Esophagus muscularis mucosa (tissue), 4 donors: ENCODE data around the gene PCDHGC4. TPM values are rescaled to one million over a fixed set of nuclear protein-coding genes. Genes with fewer than 3 reads are reported as not detected.

ENCODE experiments used
- DNase-seq: peaks from one replicate; pipeline ENCODE4 v3.0.0-alpha.2; 2017; ENCODE audit errors: extremely low spot score
- H3K27ac ChIP-seq, 4 donors: fragments of 200-600 bp; sonication (generic); replicated peaks in 1 of 4; 1 replicate in 3 of 4; 2 replicates in 1 of 4; pipeline ENCODE4 v1.5.1; 2016 to 2019; ENCODE audit warnings: mild to moderate bottlenecking in 1 of 4
- H3K27me3 ChIP-seq, 4 donors: fragments of 200-600 bp; sonication (generic); one replicate each; pipeline versions ENCODE4 v1.5.1 to v1.6.0; 2016 to 2019
- H3K36me3 ChIP-seq, 4 donors: fragments of 200-600 bp; sonication (generic); one replicate each; pipeline ENCODE4 v1.5.1; 2016 to 2019
- H3K4me1 ChIP-seq, 4 donors: fragments of 200-600 bp; sonication (generic); one replicate each; pipeline ENCODE4 v1.5.1; 2016 to 2019
- H3K4me3 ChIP-seq, 4 donors: fragments of 200-600 bp; sonication (generic); 1 replicate in 2 of 4; 2 replicates in 2 of 4; pipeline ENCODE4 v1.5.1; 2016 to 2019; ENCODE audit warnings: mild to moderate bottlenecking in 4 of 4, moderate library complexity in 1 of 4
- H3K9me3 ChIP-seq, 4 donors: fragments of 200-600 bp; sonication (generic); 1 replicate in 3 of 4; 2 replicates in 1 of 4; pipeline ENCODE4 v1.5.1; 2016 to 2019
- EP300 ChIP-seq: sonication (generic); formaldehyde crosslinking; IDR thresholded peaks from one replicate; pipeline ENCODE4 v1.6.1; 2017; ENCODE audit warnings: antibody characterized with exemption
- POLR2A ChIP-seq: fragments of 450-650 bp; IDR thresholded peaks from one replicate; pipeline ENCODE4 v1.6.1; 2017; ENCODE audit warnings: antibody characterized with exemption, moderate library complexity, mild to moderate bottlenecking, low read depth
- POLR2AphosphoS5 ChIP-seq, 2 donors: sonication (generic); formaldehyde crosslinking; IDR thresholded peaks; one replicate each; pipeline ENCODE4 v1.6.1; 2017; ENCODE audit warnings: antibody characterized with exemption in 2 of 2
- WGBS: methylation state at CpG from one replicate; pipeline ENCODE4 v1.1.5; 2018; 5-methylcytosine and 5-hydroxymethylcytosine counted together
- intact Hi-C: fragments of 100-400 bp; cut with DNase I; formaldehyde crosslinking; loops from one replicate; pipeline ENCODE4 v1.15.1; 2023
- total RNA-seq, 4 donors: library from RNA; depleted of rRNA; stranded (reverse); fragments of >200 nt; gene quantifications; one replicate each; pipeline versions ENCODE4 v1.1.0 to v1.2.1, GENCODE V29; 2016
- TF ChIP-seq, protein P1 (sequence below), 3 experiments: fragments of 200-600 bp in 2 of 3; fragments of 450-650 bp in 1 of 3; sonication (generic) in 2 of 3; IDR thresholded peaks; one replicate each; pipeline ENCODE4 v1.5.1; 2017 to 2019; ENCODE audit warnings: antibody characterized with exemption in 3 of 3, mild to moderate bottlenecking in 2 of 3, moderate library complexity in 1 of 3

Gene PCDHGC4
- total RNA-seq, 4 donors from 2014 or later, result 0.91 to 3.3 (median 2.0) TPM

GRCh38 chr5:141534492-141535213 is 49.8 kb downstream of the PCDHGC4 start:
- 97% methylated on average over 4 of the region's 4 CpGs for WGBS
- no peak for TF ChIP-seq EP300
- no peak for TF ChIP-seq POLR2AphosphoS5 (IDR thresholded peaks at IDR 0.05)
- TF ChIP-seq, protein P1, sequence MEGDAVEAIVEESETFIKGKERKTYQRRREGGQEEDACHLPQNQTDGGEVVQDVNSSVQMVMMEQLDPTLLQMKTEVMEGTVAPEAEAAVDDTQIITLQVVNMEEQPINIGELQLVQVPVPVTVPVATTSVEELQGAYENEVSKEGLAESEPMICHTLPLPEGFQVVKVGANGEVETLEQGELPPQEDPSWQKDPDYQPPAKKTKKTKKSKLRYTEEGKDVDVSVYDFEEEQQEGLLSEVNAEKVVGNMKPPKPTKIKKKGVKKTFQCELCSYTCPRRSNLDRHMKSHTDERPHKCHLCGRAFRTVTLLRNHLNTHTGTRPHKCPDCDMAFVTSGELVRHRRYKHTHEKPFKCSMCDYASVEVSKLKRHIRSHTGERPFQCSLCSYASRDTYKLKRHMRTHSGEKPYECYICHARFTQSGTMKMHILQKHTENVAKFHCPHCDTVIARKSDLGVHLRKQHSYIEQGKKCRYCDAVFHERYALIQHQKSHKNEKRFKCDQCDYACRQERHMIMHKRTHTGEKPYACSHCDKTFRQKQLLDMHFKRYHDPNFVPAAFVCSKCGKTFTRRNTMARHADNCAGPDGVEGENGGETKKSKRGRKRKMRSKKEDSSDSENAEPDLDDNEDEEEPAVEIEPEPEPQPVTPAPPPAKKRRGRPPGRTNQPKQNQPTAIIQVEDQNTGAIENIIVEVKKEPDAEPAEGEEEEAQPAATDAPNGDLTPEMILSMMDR (IDR thresholded peaks at IDR 0.05), result no peak
- TF ChIP-seq POLR2A, result no peak
- intact Hi-C loops, result no loop called here
- peaks cover 0 to 37% (median 6%) of the 10 kb centered on the region in 4 donors for H3K36me3 ChIP-seq
- DNase-seq, result no peak
- H3K4me3 ChIP-seq, result no peak overlapping the region
- peaks cover 3 to 10% (median 8%) of the 10 kb centered on the region in 4 donors for H3K4me1 ChIP-seq
- H3K9me3 ChIP-seq, result no peaks in the 10 kb centered on the region
- no peak overlapping the region for H3K27ac ChIP-seq
- no peaks in the 10 kb centered on the region for H3K27me3 ChIP-seq

Other genes starting within 250 kb of the PCDHGC4 start
- gene PCDHB15, start 239.6 kb upstream of the PCDHGC4 start, total RNA-seq, result 1 to 10 TPM; 4.0 to 7.0 (median 4.5) TPM
- under 1 TPM in 2 of 4 donors, not detected in 2; 0.23 to 0.65 TPM for gene SLC25A2, start 181.0 kb upstream of the PCDHGC4 start, total RNA-seq
- 10 to 100 TPM; 44.0 to 65.9 (median 59.1) TPM for gene TAF7, start 164.2 kb upstream of the PCDHGC4 start, total RNA-seq
- gene PCDHGA1, start 154.5 kb upstream of the PCDHGC4 start, total RNA-seq, result 1 to 10 TPM in 1 of 4 donors, under 1 TPM in 3; 0.45 to 1.2 (median 0.76) TPM
- 1 to 10 TPM; 2.5 to 5.4 (median 4.0) TPM for gene PCDHGA2, start 146.3 kb upstream of the PCDHGC4 start, total RNA-seq
- 1 to 10 TPM; 1.7 to 2.6 (median 1.8) TPM for gene PCDHGA3, start 141.2 kb upstream of the PCDHGC4 start, total RNA-seq
- gene PCDHGB1, start 134.9 kb upstream of the PCDHGC4 start, total RNA-seq, result 1 to 10 TPM; 2.7 to 5.1 (median 3.0) TPM
- gene PCDHGA4, start 130.0 kb upstream of the PCDHGC4 start, total RNA-seq, result 1 to 10 TPM; 3.6 to 7.9 (median 4.6) TPM
- 1 to 10 TPM; 3.2 to 5.7 (median 4.1) TPM for gene PCDHGB2, start 125.0 kb upstream of the PCDHGC4 start, total RNA-seq
- 1 to 10 TPM; 2.6 to 5.4 (median 4.7) TPM for gene PCDHGA5, start 120.9 kb upstream of the PCDHGC4 start, total RNA-seq
- 1 to 10 TPM; 2.5 to 7.5 (median 3.8) TPM for gene PCDHGB3, start 114.8 kb upstream of the PCDHGC4 start, total RNA-seq
- 1 to 10 TPM; 4.1 to 7.1 (median 5.9) TPM for gene PCDHGA6, start 111.1 kb upstream of the PCDHGC4 start, total RNA-seq
- 1 to 10 TPM; 4.3 to 9.1 (median 6.4) TPM for gene PCDHGA7, start 102.3 kb upstream of the PCDHGC4 start, total RNA-seq
- 1 to 10 TPM; 3.8 to 5.5 (median 4.6) TPM for gene PCDHGB4, start 97.3 kb upstream of the PCDHGC4 start, total RNA-seq
- 1 to 10 TPM; 1.7 to 5.8 (median 3.3) TPM for gene PCDHGA8, start 92.4 kb upstream of the PCDHGC4 start, total RNA-seq
- 1 to 10 TPM; 4.8 to 10.0 (median 7.8) TPM for gene PCDHGB5, start 87.1 kb upstream of the PCDHGC4 start, total RNA-seq
- 1 to 10 TPM; 3.3 to 8.7 (median 4.9) TPM for gene PCDHGA9, start 82.3 kb upstream of the PCDHGC4 start, total RNA-seq
- 1 to 10 TPM; 6.2 to 8.4 (median 7.4) TPM for gene PCDHGB6, start 77.0 kb upstream of the PCDHGC4 start, total RNA-seq
- 1 to 10 TPM; 2.3 to 6.2 (median 4.3) TPM for gene PCDHGA10, start 72.0 kb upstream of the PCDHGC4 start, total RNA-seq
- 10 to 100 TPM; 13.9 to 18.0 (median 14.4) TPM for gene PCDHGB7, start 67.4 kb upstream of the PCDHGC4 start, total RNA-seq
- 1 to 10 TPM; 3.0 to 5.8 (median 4.5) TPM for gene PCDHGA11, start 64.0 kb upstream of the PCDHGC4 start, total RNA-seq
- gene PCDHGA12, start 54.5 kb upstream of the PCDHGC4 start, total RNA-seq, result 10 to 100 TPM in 3 of 4 donors, 1 to 10 TPM in 1; 7.6 to 13.7 (median 11.6) TPM
- 10 to 100 TPM; 56.5 to 81.1 (median 65.5) TPM for gene PCDHGC3, start 9.1 kb upstream of the PCDHGC4 start, total RNA-seq
- 1 to 10 TPM in 3 of 4 donors, under 1 TPM in 1; 0.71 to 3.7 (median 1.4) TPM for gene PCDHGC5, start 4.1 kb downstream of the PCDHGC4 start, total RNA-seq
- 10 to 100 TPM; 34.1 to 53.0 (median 45.9) TPM for gene DIAPH1, start 134.0 kb downstream of the PCDHGC4 start, total RNA-seq
- 10 to 100 TPM; 30.3 to 54.4 (median 44.3) TPM for gene HDAC3, start 151.8 kb downstream of the PCDHGC4 start, total RNA-seq
- gene RELL2, start 152.0 kb downstream of the PCDHGC4 start, total RNA-seq, result 1 to 10 TPM; 1.2 to 5.1 (median 2.6) TPM
- gene FCHSD1, start 166.4 kb downstream of the PCDHGC4 start, total RNA-seq, result 10 to 100 TPM; 10.4 to 21.8 (median 12.9) TPM
- 1 to 10 TPM; 4.1 to 9.2 (median 7.6) TPM for gene ARAP3, start 197.2 kb downstream of the PCDHGC4 start, total RNA-seq